Neural cell (in vitro differentiated cells): ENCODE measurements around the gene ROCK2.

Source experiments
- EP300 ChIP-seq: fragments of 450-650 bp; conservative IDR thresholded peaks from 2 replicates; pipeline ENCODE4 v1.6.1; 2014; ENCODE audit warnings: antibody characterized with exemption, mild to moderate bottlenecking, moderate library complexity; ENCODE audit not compliant: poor library complexity, severe bottlenecking
- EZH2 ChIP-seq: fragments of 200-600, 300-800 bp; shearing (Covaris generic), sonication (generic); IDR thresholded peaks from 2 replicates; pipeline ENCODE4 v1.6.1; 2014; ENCODE audit warnings: antibody characterized with exemption, low read length, borderline replicate concordance, mild to moderate bottlenecking; ENCODE audit not compliant: insufficient read depth, poor library complexity, severe bottlenecking
- MXI1 ChIP-seq: fragments of 450-650 bp; conservative IDR thresholded peaks from 2 replicates; pipeline ENCODE4 v1.6.1; 2014; ENCODE audit warnings: antibody characterized with exemption, mild to moderate bottlenecking; ENCODE audit not compliant: poor library complexity, severe bottlenecking
- POLR2AphosphoS5 ChIP-seq: IDR thresholded peaks from 2 replicates; pipeline ENCODE4 v1.6.1; 2012
- SMC3 ChIP-seq: fragments of 450-650 bp; conservative IDR thresholded peaks from 2 replicates; pipeline ENCODE4 v1.6.1; 2014; ENCODE audit warnings: antibody characterized with exemption, mild to moderate bottlenecking, moderate library complexity; ENCODE audit not compliant: poor library complexity
- TAF1 ChIP-seq: IDR thresholded peaks from 2 replicates; pipeline ENCODE4 v1.6.1; 2012; ENCODE audit warnings: low read depth
- TF ChIP-seq, protein P1 (sequence below): fragments of 450-650 bp; IDR thresholded peaks from 2 replicates; pipeline ENCODE4 v1.5.1; 2014; ENCODE audit warnings: antibody characterized with exemption, mild to moderate bottlenecking, moderate library complexity; ENCODE audit not compliant: poor library complexity, severe bottlenecking
- TF ChIP-seq, protein P2 (sequence below): IDR thresholded peaks from 2 replicates; pipeline ENCODE4 v1.6.1; 2012; ENCODE audit warnings: borderline replicate concordance

DNA sequence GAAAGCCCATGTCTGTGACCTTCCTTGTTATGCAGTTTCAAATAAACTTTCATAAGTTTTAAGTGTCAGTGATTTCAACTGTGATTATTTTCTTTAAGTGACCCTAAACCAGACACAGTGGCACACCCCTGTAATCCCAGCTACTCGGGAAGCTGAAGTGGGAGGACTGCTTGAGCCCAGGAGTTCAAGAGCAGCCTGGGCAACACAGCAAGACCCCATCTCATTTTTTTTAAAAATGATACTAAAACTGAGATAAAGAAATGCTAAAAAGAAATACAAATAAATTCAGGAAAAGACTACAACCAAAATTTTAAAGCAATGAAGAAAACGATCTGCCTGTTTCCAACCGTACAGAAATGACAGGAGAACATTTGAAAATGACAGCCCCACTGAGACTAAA, 54.2 kb downstream of the ROCK2 start:
- TF ChIP-seq, protein P1, sequence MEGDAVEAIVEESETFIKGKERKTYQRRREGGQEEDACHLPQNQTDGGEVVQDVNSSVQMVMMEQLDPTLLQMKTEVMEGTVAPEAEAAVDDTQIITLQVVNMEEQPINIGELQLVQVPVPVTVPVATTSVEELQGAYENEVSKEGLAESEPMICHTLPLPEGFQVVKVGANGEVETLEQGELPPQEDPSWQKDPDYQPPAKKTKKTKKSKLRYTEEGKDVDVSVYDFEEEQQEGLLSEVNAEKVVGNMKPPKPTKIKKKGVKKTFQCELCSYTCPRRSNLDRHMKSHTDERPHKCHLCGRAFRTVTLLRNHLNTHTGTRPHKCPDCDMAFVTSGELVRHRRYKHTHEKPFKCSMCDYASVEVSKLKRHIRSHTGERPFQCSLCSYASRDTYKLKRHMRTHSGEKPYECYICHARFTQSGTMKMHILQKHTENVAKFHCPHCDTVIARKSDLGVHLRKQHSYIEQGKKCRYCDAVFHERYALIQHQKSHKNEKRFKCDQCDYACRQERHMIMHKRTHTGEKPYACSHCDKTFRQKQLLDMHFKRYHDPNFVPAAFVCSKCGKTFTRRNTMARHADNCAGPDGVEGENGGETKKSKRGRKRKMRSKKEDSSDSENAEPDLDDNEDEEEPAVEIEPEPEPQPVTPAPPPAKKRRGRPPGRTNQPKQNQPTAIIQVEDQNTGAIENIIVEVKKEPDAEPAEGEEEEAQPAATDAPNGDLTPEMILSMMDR: no peak
- no peak for TF ChIP-seq TAF1
- TF ChIP-seq EP300: no peak
- TF ChIP-seq, protein P2, sequence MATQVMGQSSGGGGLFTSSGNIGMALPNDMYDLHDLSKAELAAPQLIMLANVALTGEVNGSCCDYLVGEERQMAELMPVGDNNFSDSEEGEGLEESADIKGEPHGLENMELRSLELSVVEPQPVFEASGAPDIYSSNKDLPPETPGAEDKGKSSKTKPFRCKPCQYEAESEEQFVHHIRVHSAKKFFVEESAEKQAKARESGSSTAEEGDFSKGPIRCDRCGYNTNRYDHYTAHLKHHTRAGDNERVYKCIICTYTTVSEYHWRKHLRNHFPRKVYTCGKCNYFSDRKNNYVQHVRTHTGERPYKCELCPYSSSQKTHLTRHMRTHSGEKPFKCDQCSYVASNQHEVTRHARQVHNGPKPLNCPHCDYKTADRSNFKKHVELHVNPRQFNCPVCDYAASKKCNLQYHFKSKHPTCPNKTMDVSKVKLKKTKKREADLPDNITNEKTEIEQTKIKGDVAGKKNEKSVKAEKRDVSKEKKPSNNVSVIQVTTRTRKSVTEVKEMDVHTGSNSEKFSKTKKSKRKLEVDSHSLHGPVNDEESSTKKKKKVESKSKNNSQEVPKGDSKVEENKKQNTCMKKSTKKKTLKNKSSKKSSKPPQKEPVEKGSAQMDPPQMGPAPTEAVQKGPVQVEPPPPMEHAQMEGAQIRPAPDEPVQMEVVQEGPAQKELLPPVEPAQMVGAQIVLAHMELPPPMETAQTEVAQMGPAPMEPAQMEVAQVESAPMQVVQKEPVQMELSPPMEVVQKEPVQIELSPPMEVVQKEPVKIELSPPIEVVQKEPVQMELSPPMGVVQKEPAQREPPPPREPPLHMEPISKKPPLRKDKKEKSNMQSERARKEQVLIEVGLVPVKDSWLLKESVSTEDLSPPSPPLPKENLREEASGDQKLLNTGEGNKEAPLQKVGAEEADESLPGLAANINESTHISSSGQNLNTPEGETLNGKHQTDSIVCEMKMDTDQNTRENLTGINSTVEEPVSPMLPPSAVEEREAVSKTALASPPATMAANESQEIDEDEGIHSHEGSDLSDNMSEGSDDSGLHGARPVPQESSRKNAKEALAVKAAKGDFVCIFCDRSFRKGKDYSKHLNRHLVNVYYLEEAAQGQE: no peak
- TF ChIP-seq SMC3: no peak
- no peak for TF ChIP-seq EZH2
- TF ChIP-seq MXI1: no peak
- no peak for TF ChIP-seq POLR2AphosphoS5
